ENCODE results near the gene BCAP29.

- peak; percentile 11 for TF ChIP-seq POLR2A (IDR thresholded peaks at IDR 0.05)
- peak in 1 of 3 donors; percentile 44 for TF ChIP-seq CTCF (IDR thresholded peaks at IDR 0.05)
Observed at GRCh38 chr7:107579885-107580715, at the start of gene BCAP29.

Measured in breast epithelium (tissue), 3 donors.